ENCODE results near the gene RHOJ.

- TF ChIP-seq SP1 (IDR thresholded peaks at IDR 0.05) = no peak
- no peak for TF ChIP-seq TAF1 (conservative IDR thresholded peaks at IDR 0.05)
- no peak for TF ChIP-seq YY1 (IDR thresholded peaks at IDR 0.05)
- TF ChIP-seq CTCF (IDR thresholded peaks at IDR 0.05; ENCODE audit: low read depth, low read length, missing input control) = no peak
These were observed 91.9 kb downstream of the RHOJ start for GRCh38 chr14:63296060-63296563.

Data from liver (tissue), 3 donors.